Stimulated activated CD8-positive, alpha-beta memory T cell treated with anti-CD3 and anti-CD28 coated beads, Interleukin-12 subunit alpha, Interleukin-12 subunit beta, amount 100 ng/mL, for 24 hours (primary cell): ENCODE results near the gene PCNT.
"Not testable (repeated sequence)": the region's sequence is repeated elsewhere in the genome, so short reads cannot be mapped to it uniquely, and the experiment has no call there.

Experiments used
- DNase-seq: peaks from one replicate; pipeline ENCODE4 v3.0.0-alpha.2; 2020; ENCODE audit errors: extremely low read depth

PCNT gene

GRCh38 chr21:46427516-46427915 is 103.6 kb downstream of the PCNT start:
- no peak for DNase-seq

- DNase-seq = no peak
Measured at GRCh38 chr21:46428286-46428685, 104.3 kb downstream of the PCNT start.

GRCh38 chr21:46428987-46429710 is 105.2 kb downstream of the PCNT start:
- DNase-seq = no peak

- no peak for DNase-seq
Measured at GRCh38 chr21:46429754-46430681, 106.1 kb downstream of the PCNT start.

- no peak for DNase-seq
Measured at GRCh38 chr21:46431448-46431847, 107.5 kb downstream of the PCNT start.

- no peak for DNase-seq
Measured at GRCh38 chr21:46431884-46432488, 108.0 kb downstream of the PCNT start.

- DNase-seq = not testable (repeated sequence)
Measured at GRCh38 chr21:46433116-46433515, 109.2 kb downstream of the PCNT start.

GRCh38 chr21:46434322-46434958 is 110.5 kb downstream of the PCNT start:
- DNase-seq = no peak

- no peak for DNase-seq
Measured at GRCh38 chr21:46435786-46436227, 111.9 kb downstream of the PCNT start.

- DNase-seq = no peak
Measured at GRCh38 chr21:46436621-46437020, 112.7 kb downstream of the PCNT start.

- no peak for DNase-seq
Measured at GRCh38 chr21:46437096-46437498, 113.1 kb downstream of the PCNT start.

- DNase-seq = no peak
Measured at GRCh38 chr21:46437511-46437910, 113.6 kb downstream of the PCNT start.

GRCh38 chr21:46438241-46438640 is 114.3 kb downstream of the PCNT start:
- no peak for DNase-seq

GRCh38 chr21:46439906-46440305 is 116.0 kb downstream of the PCNT start:
- DNase-seq = no peak

GRCh38 chr21:46441331-46441730 is 117.4 kb downstream of the PCNT start:
- DNase-seq = no peak

- DNase-seq = no peak
Measured at GRCh38 chr21:46441961-46442498, 118.1 kb downstream of the PCNT start.

GRCh38 chr21:46442938-46443337 is 119.0 kb downstream of the PCNT start:
- DNase-seq = no peak

- DNase-seq = no peak
Measured at GRCh38 chr21:46443910-46444309, 120.0 kb downstream of the PCNT start.

- no peak for DNase-seq
Measured at GRCh38 chr21:46448108-46448507, 124.2 kb downstream of the PCNT start.

GRCh38 chr21:46448855-46449254 is 124.9 kb downstream of the PCNT start:
- DNase-seq = not testable (repeated sequence)

- no peak for DNase-seq
Measured at GRCh38 chr21:46452710-46453109, 128.8 kb downstream of the PCNT start.

GRCh38 chr21:46454142-46454541 is 130.2 kb downstream of the PCNT start:
- DNase-seq = no peak
